DMS79 treated with DMSO at 0.1 percent for 48 hours (cell line): ENCODE measurements around the gene FBXO27.
"Not testable (repeated sequence)": the region's sequence is repeated elsewhere in the genome, so short reads cannot be mapped to it uniquely, and the experiment has no call there.

Experiments used
- DNase-seq: peaks from one replicate; lab custom pipeline; 2025; lab: John Stamatoyannopoulos, UW

The FBXO27 gene

DNA sequence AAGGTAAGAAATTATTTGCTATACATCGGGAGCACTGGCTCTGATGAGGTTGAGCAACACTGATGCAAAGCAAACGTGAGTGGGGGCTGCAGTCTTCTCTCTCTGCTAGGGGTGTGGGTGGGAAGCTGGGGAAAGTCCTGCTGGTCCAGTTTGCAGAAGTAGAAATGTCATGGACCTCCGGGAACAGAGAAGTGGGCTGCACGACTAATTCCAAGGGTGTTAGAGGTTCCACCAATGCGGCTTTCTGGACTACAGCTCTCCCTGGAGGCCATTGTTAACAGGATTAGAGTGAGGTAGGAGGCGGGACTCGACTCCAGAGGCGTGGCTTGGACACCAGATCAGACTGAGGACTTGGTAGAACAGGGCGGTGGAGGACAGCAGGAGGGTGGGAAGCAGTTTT is 5.7 kb upstream of the FBXO27 start:
- DNase-seq: no peak

DNA sequence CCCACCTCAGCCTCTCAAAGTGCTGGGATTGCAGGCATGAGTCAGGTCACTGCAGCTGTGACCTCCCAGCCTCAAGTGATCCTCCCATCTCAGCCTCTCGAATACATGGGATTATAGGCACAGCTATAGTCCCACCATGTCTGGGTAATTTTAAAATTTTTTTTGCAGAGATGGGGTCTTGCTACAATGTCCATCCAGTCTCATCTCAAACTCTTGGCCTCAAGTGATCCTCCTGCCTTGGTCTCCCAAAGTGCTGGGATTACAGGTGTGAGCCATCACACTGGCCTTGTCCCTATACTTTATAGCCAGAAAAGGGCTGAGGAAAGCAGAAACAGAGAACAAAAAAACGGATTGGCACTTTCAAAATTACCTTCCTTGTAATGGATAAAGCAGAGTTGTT is 4.8 kb upstream of the FBXO27 start:
- DNase-seq: no peak

DNA sequence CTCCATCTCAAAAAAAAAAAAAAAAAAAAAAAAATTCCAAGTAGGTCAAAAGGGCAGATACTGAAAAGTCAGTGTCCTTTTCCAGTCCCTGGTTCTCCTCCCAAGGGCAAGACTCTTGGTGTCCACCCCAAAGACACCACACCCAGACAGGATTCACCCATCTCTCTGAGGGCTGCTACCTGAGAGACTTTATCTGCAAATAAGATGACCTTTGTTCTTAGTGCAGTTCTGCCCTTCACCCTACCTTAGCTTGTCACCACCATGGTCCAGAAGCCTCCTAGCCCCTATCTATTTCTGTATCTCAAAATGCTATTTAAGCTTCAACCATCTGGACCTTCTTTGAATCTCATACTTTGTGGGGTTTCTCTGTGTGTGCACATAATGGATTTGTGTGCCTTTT is 4.2 kb upstream of the FBXO27 start:
- DNase-seq: no peak

DNA sequence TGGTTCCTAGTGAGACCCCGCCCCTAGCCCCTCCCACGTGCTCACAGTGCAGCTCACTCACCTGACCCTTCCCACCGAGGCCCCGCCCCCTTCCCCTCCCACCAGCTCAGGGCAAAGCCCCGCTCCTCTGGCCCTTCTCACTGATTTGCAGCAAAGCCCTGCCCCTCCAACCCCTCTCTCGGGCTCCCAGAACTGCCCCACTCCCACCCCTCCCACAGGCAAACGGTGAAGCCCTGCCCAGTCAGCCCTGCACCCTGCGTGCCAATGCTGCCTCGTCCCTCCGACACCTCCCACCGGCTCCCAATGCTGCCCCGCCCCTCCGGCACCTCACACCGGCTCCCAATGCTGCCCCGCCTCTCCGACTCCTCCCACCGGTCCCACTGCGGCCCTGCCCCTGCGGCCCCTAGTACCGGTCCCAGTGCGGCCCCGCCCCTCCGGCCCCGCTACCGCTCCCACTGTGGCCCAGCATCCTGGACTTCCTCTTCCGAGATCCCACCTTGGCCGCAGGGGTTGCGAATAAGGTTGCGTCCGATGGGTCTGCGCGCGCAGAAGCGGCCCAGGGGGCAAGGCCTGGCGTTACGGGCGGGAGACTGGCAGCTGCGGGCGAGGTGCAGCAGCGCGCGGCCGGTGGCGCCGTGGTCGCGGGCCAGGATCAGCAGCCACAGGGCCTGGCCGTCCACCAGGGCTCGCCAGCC is 834 bp downstream of the FBXO27 start:
- peak; percentile 93 for DNase-seq

DNA sequence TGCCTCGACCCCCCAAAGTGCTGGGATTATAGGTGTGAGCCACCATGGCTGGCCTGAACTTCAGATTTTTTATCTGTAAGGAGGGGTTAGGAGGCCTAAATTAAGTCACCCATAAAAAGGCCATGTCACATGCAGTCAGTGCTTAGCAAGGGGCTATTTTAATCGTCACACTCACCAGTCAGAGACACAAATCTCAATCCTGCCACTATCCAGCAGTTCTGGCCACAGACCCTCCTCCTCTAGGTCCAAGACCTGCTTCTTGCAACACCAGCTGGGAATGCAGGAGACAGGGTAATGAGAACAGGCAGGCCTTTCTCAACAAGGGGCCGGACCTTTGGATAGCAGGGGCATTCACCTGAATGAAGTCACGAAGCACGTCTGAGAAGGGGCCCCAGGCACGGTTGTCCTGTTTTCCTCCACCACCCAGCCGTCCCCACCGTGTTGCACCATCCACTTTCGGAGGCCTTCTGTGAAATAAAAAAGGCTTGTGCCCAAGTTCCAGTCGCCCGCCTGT is 1.4 kb downstream of the FBXO27 start:
- DNase-seq: no peak

DNA sequence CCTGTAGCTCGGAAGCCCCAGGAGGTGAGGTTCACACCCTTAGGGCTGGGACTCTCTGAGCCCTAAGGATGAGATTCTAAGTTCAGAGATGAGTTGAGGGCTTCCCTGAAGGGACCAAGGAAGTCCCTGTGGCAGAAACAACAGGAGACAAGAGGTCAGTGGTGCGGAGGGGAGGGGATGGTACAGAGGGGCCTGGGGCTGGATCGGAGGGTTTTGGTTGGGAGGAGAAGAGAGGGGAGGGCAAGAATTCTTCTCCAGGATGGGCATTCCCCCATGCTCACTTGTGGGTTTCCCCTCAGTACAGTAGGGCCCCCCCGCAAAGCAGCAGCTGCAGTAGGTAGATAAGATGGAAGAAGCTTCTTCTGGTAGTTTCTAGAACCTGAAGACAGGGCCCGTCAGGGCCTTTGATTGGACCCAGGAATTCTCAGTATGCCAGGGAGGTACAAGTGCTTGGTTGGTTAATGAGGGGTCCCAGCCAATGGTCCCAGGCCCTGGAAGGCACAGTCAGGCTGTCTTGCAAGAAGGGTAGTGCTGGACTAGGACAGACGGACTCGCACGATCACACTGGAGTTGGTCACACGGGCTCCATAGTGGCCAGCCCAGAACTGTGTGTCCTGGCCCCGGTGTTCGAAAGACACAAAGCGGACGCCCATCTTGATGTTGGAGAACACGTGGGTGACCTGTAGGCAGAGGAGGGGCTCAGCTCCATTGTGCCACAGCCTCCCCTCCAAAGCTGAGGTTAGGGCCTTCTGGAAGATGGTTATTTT is 7.3 kb downstream of the FBXO27 start:
- DNase-seq: no peak

DNA sequence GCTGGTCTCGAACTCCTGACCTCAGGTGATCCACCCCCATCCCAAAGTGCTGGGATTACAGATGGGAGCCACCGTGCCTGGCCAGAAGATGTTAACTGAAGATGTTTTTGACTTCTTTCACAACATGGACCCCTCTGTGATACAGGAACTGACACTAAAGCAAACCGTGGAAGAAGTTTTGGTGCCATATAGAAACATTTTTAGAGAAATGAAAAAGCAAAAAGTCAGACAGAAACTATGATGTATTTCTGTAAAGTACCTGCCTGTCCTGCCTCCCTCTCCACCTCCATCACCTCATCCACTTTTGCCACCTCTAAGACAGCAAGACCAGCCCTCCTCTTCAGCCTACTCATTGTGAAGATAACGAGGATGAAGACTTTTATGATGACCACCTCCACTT is 11.3 kb downstream of the FBXO27 start:
- no peak for DNase-seq

DNA sequence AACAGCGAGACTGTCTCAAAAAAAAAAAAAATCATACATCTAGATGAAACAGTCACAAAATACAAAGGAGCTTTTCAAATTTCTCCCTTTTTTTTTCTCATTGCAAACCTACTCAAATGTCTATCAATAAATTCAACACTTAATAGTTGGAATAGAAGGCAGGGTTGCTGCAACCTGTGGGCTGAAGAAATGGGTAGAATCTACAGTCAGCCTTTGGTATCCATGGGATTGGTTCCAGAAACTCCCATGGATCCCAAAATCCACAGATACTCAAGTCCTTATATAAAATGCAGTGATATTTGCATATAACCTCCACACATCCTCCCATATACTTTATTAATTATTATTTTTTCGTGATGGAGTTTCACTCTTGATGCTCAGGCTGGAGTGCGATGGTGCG is 14.7 kb downstream of the FBXO27 start:
- DNase-seq: no peak

DNA sequence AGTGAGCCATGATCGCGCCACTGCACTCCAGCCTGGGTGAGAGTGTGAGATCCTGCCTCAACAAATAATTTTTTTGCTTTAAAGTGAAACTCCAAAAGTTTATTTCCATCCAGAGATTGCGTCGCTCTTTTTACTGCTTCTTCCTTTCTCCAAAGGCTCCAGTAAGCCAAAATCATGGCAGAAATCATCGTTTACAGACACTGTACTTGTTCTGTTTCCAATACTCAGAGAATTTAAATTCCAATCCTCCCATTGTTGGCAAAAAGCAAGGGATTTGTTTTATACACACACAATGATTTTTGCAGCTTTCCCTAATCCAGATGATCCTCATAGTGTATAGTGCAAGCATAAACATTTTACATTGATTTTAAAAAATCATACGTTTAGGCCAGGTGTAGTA is 15.3 kb downstream of the FBXO27 start:
- no peak for DNase-seq

DNA sequence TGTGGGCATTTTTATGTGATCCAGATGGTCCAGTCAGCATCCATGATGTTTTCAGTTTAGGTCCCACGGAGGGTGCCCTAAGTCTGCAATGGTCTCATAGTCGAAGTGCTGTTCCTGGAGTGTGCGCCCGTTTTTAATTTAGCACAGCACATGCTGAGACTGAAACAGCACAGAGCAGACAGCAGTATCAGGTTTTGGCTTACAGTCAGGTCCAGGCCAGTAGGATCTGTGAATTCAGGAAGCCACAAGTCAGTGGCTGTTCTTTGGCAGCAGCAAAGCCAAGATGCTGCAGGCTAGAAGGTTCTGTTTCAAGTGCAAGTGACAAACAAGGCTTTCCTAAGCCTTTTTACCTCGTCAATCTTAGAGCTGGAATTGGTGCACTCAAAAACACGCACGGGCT is 18.3 kb downstream of the FBXO27 start:
- no peak for DNase-seq

DNA sequence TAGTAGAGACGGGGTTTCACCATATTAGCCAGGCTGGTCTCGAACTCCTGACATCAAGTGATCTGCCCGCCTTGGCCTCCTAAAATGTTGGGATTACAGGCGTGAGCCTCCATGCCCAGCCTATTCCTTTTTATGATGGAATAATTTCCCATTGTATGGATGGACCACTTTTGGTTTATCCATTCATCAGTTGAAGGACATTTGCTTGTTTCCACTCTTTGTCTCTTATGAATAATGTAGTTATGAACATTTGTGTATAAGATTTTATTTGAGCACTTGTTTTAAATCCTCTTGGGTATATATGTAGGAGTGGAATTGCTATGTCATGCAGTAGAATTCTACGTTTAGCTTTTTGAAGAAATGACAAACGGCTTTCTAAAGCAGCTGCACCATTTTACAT is 23.3 kb downstream of the FBXO27 start:
- DNase-seq: no peak

DNA sequence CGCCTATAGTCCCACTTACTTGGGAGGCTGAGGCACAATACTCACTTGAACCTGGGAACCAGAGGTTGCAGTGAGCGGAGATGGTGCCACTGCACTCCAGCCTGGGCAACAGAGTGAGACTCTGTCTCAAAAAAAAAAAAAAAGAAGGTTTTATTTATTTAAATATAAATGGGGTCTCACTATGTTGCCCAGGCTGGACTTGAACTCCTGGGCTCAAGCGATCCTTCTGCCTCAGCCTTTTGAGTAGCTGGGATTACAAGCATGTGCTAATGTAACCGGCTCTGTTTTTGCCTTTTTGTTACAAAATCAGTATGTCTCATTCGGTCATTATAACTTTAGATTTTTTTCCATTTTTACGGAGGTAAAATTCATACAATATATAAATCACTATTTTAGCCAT is 24.2 kb downstream of the FBXO27 start:
- no peak for DNase-seq

DNA sequence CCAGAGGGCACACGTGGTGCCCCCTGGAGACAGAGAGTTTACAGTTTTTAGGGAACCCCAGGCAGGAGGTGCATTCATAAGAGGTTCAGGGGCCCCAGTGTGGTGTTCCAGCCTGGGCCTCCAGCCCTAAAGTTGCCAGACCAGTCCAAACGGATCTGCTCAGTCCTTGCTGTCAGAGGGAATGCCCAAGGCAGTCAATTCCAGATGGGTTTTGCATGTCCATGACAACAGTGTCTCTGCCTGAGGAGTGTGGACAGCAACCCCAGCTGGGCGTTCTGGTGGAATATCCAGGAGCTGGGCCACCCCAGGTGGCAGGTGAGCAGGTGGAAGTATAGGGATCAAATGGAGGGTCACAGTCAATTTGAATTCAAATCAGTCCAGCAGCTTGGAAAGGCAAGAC is 25.3 kb downstream of the FBXO27 start:
- DNase-seq: no peak

DNA sequence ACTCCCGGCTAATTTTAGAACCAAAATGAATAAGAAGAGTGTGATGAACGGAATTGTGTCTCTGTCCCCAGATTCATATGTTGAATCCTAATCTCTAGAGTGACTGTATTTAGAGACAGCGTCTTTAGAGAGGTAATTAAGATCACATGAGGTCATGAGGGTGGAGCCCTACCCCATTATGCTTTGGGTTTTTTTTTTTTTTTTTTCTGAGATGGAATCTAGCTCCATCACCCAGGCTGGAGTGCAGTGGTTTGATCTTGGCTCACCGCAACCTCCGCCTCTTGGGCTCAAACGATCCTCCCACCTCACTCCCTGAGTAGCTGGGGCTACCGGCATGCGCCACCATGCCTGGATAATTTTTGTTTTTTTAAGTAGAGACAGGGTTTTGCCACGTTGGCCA is 27.9 kb downstream of the FBXO27 start:
- no peak for DNase-seq

DNA sequence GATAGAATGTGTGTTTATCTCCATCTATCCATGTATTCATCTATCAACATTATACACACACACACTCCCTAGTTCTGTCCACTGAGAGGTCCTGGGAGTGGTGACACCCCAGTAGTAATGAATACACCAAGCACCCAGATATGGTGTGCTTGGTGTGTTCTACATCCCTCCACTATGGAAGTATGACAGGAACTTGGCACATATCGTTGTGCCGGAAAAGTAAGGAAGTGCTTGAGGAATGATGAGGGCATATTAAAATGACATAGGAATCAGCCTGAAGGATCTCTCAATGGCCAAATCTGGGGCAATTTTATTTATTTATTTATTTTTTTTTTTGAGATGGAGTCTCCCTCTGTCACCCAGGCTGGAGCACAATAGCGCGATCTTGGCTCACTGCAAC is 28.6 kb downstream of the FBXO27 start:
- DNase-seq: no peak

DNA sequence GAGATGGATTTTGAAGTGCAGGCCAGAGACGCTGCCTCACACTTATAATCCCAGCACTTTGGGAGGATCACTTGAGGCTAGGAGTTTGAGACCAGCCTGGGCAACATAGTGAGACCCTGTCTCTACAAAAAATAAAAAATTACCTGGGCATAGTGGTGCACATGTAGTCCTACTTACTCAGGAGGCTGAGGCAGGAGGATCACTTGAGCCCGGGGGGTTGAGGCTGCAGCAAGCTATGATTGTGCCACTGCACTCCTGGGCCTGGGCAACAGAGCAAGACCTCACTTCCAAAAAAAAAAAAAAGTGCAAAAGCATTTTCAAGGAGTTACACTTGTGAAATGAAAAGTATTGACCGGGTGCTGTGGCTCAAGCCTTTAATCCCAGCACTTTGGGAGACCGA is 29.2 kb downstream of the FBXO27 start:
- DNase-seq: no peak

DNA sequence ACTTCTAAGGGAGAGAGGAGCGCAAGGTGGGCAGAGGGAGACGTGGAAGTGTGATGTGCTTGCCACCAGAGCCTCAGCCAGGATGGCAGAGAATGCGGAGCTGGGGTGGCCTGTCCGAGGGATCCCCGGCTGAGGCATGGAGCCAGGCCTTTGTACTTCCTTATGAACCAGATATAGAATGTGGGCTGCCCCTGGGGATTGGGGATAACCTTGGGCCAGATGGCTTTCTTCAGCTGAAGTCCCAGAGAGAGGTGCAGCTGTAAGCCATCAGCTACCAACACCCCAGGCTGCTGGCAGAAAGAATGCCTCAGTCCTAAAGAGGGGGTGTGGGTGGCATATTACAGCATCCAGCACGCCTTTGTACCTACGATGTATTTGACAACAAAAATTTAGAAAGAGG is 31.3 kb downstream of the FBXO27 start:
- no peak for DNase-seq

DNA sequence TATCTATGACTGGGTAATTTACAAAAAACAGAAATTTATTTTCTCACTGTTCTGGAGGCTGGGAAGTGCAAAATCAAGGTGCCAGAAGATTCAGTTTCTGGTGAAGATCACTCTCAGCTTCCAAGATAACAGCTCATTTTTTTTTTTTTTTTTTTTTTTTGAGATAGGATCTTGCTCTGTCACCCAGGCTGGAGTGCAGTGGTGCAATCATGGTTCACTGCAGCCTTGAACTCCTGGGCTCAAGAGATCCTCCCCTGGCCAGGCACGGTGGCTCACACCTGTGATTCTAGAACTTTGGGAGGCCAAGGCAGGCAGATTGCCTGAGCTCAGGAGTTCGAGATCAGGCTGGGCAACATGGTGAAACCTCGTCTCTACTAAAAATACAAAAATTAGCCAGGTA is 34.8 kb downstream of the FBXO27 start:
- DNase-seq: not testable (repeated sequence)

DNA sequence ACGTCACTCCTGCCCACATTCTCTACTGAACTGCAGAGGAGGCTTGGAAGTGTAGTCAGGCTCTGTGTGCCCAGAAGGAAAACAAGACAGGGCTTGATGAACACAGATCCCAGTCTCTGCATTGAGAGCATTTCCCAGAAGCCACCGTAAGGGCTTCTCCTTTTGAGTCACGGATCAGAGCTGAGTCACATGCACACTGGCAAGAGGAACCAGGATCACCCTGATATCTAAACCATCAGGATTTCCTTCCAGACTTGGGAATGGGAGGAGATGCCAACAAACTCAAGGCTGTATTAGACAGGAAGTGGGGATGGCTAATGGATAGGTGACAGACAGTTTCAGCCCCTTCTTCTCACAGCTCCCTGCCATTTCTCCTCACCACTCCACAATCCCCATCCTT is 39.1 kb downstream of the FBXO27 start:
- DNase-seq: no peak

DNA sequence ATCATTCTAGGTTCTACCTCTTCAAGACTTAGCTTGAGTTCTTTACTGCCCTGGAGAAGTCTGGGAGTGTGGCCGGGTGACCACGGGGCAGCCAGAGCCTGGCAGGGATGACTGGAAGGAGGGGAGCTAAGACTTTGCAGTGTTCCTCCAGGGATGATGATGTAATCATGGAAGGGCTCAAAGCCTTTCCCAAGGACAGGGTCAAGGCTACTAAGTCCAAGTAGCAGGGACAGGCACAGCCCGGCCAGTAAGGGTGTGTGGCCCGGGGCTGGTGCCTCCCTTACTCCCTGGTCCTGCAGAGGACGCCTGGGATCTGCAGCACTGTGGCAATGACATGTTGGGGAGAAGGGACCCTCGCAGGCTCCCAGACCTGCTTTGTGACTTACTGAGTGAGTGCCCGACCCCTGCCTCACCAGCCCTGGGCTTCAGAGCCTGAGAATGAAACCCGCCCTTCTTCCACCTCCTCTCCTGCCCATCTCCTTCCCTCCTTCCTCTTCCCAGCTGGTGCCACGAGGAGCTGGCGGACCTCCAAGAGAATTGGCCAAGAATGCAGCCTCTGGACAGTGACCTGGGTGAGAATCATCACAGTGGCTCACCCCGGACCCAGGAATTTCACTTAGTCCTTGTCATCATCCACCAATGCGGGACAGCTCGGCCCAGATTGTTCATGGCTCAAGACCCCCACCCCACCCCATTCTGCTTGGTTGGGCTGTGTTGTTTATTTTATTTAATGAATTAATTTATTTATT is 41.2 kb downstream of the FBXO27 start:
- DNase-seq: no peak

DNA sequence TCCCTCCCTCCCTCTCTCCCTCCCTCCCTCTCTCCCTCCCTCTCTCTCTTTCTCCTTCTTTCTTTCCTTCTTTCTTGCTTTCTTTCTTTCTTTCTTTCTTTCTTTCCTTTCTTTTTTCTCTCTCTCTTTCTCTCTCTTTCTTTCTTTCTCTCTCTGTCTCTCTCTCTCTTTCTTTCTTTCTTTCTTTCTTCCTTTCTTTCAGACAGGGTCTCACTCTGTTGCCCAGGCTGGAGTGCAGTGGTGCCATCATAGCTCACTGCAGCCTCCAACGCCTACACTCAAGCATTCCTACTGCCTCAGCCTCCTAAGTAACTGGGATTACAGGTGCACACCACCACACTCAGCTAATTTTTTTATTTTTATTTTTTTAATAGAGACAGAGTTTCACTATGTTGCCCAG is 42.7 kb downstream of the FBXO27 start:
- DNase-seq: not testable (repeated sequence)

DNA sequence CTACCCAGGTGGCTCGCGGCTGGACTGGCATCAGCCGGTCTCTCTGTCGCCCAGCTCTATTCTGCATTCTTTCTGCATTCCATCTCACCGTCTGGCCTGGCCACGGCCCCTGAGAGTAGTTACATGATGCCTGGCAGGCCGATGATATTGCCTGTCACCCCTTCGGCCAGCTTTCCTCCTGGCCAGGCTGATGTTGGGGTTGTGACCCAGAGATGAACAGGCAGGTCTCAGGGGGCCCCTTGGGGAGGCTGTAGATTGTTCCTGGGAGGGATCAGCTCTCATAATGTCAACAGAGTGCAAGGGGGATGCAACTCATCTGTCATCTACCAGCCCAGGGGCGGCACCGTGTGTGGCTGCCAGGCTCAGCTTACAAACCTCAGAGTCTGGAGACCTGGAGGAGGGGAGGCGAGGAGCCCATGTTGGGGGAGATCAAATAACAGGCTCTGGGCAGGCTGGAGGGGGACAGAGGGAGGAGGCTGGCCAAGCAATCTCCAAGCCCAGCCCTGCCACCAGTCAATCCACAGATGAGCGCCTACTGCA is 43.2 kb downstream of the FBXO27 start:
- DNase-seq: peak; percentile 50

DNA sequence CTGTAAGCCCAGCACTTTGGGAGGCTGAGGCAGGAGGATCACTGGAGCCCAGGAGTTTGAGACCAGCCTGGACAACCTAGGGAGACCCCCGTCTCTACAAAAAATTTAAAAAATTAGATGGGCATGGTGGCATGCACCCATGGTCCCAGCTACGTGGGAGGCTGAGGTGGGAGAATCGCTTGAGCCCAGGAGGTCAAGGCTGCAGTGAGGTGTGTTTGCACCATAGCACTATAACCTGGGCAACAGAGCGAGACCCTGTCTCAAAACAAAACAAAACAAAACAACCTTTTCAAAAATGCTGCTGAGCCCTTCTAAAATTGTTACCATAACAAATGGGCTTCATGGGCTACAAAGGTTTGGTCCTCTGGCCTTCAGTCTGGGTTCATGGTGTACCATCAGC is 43.7 kb downstream of the FBXO27 start:
- not testable (repeated sequence) for DNase-seq
